PC-9 (cell line): Measurements from ENCODE around the gene DCLK3.

Experiments used
- CTCF ChIP-seq: fragments of 200-600 bp; sonication (generic); conservative IDR thresholded peaks from 2 replicates; pipeline ENCODE4 v1.6.1; 2017; ENCODE audit warnings: mixed run types, antibody characterized with exemption, mild to moderate bottlenecking, moderate library complexity
- EZH2 ChIP-seq: fragments of 200-600 bp; sonication (generic); IDR thresholded peaks from 2 replicates; pipeline ENCODE4 v1.8.0; 2017; ENCODE audit warnings: antibody characterized with exemption, low read depth

- TF ChIP-seq CTCF = no peak
- no peak for TF ChIP-seq EZH2
Observed at GRCh38 chr3:36761779-36762178, 2.6 kb downstream of the DCLK3 start.
